GM19240 (cell line): Measurements from ENCODE around the gene KCNMA1.

Experiments used
- DNase-seq: peaks from one replicate; pipeline ENCODE4 v3.0.0; 2011; ENCODE audit warnings: low spot score; ENCODE audit not compliant: insufficient read length

Gene KCNMA1

GRCh38 chr10:77493239-77493806 is 144.3 kb downstream of the KCNMA1 start:
- no peak for DNase-seq

DNA sequence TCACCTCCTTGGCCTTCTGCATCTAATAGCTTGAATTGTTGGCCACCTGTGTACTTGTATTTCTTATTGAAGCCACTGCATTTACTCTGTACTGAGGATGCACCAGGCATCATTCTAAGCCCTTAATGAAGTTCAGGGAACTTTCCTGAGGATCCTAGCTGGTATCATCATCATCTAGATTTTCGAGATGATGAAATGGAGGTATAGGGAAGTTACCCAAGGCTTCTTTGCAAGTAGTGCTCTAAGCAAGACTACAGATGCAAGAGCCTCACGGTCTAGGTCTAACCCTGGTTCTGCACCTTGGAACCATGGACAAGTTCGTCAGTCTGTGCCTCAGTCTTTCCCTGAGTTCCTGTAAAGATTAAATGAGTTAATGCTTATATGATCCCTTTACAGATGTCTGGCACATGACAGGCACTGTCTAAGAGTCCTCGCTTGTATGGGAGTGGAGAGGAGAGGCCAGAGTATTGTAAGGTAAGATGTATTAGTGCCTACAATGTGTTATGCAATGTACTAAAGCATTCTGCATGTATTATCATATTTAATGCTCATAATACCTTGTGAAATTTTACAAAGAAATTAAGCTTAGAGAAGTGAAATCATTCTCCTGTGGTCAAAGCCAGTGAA is 145.1 kb downstream of the KCNMA1 start:
- no peak for DNase-seq

- no peak for DNase-seq
Measured at GRCh38 chr10:77490534-77491314, 146.9 kb downstream of the KCNMA1 start.

- no peak for DNase-seq
Measured at GRCh38 chr10:77486517-77486916, 151.1 kb downstream of the KCNMA1 start.

DNA sequence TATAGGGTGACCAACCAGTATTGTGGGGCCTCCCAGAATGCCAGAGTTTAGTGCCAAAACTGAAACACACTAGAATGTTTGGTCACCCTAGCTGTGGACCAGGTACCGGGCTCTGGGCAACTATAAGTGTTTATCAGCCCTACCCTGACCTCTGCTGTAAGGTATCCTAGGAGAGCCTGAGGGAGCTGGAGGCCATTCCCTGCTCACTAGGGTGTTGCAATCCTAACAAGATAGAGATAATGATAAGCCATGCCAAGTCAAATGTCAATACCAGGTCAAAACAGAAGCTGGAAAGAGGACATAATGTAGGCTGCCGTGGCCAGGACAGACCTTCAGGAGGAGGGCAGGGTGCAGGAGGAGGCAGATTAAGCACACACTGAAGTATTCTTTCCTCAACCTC is 151.8 kb downstream of the KCNMA1 start:
- DNase-seq = no peak

DNA sequence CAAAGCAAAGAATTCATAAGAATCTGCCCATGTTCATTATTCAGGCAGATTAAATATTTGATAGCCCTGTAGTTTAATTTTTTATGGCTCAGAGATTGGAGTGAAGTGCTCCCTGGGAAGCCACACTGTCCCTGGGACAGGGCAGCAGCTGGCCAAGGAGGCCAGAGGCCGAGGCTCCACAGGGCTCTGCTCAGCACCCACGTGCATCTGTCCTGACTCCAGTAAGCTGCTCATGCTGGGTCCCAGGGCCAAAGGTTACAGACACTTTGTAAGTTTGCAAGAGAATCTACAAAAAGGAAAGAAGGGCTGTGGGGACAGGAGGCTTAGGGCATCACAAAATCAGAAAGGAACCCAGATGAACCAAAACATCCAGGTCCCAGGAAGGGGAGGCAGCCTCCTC is 155.5 kb downstream of the KCNMA1 start:
- no peak for DNase-seq

GRCh38 chr10:77479586-77479985 is 158.0 kb downstream of the KCNMA1 start:
- DNase-seq = no peak

- no peak for DNase-seq
Measured at GRCh38 chr10:77478962-77479359, 158.6 kb downstream of the KCNMA1 start.

GRCh38 chr10:77478247-77478961 is 159.2 kb downstream of the KCNMA1 start:
- DNase-seq = no peak

GRCh38 chr10:77475522-77475921 is 162.1 kb downstream of the KCNMA1 start:
- DNase-seq = no peak

- DNase-seq = no peak
Measured at GRCh38 chr10:77474939-77475338, 162.7 kb downstream of the KCNMA1 start.

DNA sequence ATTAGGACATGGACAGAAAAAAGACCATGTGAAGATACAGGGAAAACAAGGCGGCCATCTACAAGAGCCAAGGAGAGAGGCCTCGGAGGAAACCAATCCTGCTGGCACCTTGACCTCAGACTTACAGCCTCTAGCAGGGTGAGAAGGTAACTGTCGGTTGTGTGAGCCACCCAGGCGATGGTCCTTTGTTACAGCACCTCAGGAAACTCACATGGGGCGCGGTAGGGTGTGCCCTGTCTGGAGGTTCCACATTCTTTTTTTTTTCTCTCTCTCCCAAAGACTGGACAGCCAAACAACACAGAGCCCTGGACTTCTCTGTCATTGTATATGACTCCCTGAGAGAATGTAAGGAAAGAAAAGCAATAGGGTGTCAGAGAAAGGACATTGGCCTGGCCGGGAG is 163.2 kb downstream of the KCNMA1 start:
- no peak for DNase-seq

- DNase-seq = no peak
Measured at GRCh38 chr10:77472146-77472545, 165.5 kb downstream of the KCNMA1 start.

DNA sequence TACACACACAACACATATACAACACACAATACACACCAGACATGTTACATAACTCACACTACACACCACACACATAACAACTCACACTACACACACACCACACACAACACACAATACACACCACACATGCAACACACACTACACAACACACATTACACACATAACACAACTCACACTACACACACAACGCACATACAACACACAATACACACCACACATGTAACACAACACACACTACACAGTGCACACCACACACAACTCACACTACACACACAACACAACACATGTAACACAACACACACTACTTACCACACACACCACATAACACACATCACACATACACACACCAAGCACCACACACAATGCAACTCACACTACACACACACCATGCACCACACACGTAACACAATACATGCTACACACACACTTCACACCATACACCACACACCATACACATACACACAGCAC is 166.5 kb downstream of the KCNMA1 start:
- DNase-seq = no peak

DNA sequence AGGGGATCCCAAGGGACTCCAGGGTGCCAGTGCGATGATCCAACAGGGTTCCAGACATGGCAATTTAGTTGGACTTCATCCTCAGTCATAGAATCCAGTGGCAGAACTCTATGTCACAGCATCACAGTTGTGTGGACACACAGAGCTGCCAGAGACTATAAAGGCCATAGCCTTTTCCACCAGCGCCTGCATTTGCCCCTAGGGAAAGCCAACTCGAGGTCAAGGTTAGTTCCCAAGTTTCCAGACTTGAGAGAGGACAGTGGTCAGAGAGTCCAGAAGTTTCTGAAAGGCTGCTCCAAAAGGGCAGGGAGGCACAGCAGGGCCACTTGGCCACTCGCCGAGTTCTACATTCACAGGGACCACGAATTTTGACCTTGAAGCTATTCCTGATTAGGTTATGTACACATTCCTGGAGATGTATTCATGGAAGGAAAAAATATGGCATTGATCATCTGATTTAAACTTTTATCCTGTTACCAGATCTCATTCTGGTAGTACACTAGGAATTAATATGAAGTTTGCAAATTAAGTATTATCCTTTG is 170.1 kb downstream of the KCNMA1 start:
- no peak for DNase-seq

DNA sequence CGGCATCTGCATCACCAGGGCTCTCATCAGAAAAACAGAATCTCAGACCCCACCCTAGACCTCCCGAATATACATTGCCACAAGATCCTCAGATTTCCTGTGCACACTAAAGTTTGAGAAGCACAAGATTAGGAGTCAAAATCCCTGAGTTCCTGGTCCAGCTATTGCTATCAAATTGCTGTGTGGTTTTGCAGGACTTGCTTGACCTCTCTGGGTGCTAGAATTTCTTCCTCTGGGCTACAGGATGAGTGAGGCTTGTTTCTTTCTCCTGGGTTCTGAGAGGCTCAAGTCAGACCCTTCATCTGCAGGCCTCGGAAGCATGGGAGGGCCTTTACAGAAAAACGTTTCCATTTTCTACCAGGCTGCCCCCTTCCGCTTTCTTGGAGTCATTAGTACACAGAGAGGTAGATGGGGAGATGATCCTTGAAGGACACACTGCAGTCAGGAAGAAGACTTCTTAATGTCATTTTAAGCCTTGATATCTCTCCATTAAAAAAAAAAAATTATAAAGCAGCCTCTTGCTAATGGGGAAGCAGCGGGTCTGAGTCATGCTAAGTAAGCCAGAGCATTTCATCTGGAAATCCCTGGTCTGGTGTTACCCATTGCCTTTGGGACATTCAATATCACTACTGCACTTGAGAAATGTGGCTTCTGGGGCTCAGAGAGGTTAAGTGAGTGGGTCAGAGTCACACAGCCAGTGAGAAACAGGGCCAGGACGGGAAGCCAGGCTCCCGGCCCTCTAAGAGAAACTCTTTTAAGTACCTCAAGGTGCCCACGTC is 173.5 kb downstream of the KCNMA1 start:
- DNase-seq = no peak

- DNase-seq = no peak
Measured at GRCh38 chr10:77463499-77463898, 174.1 kb downstream of the KCNMA1 start.

DNA sequence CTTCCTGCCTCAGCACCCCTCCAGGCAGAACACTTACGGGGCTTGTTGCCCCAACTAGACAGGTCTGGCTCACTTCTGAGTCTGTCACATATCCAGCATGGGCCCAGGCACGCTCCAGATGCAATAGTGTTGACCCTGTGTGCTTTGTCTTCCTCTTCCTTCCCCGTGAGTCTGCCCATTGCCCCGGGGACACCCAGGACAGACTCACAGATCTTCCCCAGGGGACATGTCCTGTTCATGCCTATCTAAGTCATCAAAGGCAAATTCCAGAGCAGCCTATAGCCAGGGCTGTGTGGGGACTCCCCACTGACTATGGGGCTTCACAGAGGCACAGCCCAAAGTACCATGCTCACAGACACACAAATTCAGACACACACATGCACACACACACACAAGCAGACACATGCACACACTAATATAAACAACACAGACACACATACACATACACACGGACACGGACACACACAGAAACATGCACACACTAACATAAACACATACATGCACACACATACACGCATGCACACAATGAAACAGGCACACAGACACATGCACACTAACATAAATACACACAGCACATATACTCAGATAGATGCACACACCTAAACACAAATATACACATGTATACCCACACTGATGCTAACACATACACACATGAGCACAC is 175.8 kb downstream of the KCNMA1 start:
- no peak for DNase-seq

DNA sequence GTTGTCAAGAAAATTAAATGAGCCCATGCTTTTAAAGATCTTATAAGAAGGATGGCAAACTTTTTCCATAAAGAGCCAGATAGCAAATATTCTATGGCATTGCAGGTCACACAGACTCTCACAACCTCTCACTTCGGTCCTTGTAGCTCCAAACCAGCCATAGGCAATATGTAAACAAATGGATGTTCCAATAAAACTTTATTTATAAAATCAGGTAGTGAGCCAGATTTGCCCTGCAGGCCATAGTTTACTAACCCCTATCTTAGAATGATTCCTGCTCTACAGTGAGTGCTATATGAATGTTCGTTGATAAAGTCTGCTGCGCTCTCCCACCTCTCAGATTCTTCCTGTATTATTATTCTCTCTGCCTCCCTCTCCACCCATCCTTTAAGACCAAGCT is 177.7 kb downstream of the KCNMA1 start:
- no peak for DNase-seq

- DNase-seq = no peak
Measured at GRCh38 chr10:77458986-77459590, 178.5 kb downstream of the KCNMA1 start.
